ENCODE data around the gene TMEM187.

DNA sequence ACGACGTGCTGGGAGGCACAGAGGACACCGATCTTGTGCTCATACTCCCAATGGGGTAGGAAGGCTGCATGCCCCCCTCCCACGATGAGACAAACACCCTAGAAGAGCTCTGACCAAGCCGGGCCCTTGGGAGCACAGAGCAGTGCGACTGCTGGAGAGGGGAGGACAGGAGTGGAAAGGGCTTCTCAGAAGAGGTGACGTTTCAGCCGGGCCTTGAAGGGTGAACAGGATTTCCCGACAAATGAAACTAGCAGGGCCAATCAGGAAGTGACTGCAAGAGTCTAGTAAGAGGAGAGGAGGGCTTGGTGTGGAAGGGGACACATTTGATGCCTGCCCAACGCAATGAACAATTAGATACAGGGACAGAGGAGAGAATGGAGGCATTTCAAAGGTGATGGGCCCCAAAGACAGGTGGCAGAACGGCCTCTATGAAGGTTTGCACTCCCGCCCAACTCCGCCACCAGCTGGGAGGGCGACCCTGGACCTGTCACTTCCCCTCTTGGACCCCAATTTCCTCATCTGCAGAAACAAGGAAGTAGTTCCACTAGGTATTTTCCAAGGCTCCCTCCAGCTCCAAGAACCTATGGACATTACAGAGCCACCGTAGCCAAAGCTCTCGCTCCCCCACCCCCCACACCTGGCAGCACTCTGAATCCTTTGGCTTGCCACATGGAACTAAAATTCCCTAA lies 4.9 kb upstream of the TMEM187 start:
- TF ChIP-seq, protein P1, sequence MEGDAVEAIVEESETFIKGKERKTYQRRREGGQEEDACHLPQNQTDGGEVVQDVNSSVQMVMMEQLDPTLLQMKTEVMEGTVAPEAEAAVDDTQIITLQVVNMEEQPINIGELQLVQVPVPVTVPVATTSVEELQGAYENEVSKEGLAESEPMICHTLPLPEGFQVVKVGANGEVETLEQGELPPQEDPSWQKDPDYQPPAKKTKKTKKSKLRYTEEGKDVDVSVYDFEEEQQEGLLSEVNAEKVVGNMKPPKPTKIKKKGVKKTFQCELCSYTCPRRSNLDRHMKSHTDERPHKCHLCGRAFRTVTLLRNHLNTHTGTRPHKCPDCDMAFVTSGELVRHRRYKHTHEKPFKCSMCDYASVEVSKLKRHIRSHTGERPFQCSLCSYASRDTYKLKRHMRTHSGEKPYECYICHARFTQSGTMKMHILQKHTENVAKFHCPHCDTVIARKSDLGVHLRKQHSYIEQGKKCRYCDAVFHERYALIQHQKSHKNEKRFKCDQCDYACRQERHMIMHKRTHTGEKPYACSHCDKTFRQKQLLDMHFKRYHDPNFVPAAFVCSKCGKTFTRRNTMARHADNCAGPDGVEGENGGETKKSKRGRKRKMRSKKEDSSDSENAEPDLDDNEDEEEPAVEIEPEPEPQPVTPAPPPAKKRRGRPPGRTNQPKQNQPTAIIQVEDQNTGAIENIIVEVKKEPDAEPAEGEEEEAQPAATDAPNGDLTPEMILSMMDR (IDR thresholded peaks at IDR 0.05) = no peak
- TF ChIP-seq EZH2 (IDR thresholded peaks at IDR 0.05; ENCODE audit: borderline replicate concordance, insufficient read depth, low read depth, low read length, poor library complexity, severe bottlenecking) = no peak
